Measurements from ENCODE around the gene BEST1.

The BEST1 gene

DNA sequence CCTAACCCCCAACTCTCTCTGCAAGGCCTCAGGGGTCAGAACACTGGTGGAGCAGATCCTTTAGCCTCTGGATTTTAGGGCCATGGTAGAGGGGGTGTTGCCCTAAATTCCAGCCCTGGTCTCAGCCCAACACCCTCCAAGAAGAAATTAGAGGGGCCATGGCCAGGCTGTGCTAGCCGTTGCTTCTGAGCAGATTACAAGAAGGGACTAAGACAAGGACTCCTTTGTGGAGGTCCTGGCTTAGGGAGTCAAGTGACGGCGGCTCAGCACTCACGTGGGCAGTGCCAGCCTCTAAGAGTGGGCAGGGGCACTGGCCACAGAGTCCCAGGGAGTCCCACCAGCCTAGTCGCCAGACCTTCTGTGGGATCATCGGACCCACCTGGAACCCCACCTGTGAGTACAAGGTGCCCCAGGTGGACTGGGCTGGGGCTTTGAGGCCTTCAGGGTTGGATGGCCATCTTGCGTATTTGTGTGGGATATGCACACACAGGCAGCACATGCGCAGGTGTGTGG is at the start of gene BEST1:
Gene BEST1, plus strand, starts transcription at position 317 of the 513 bp plus-strand sequence. CDS start 1,456 bp downstream, outside the sequence.
- TF ChIP-seq CEBPB (IDR thresholded peaks at IDR 0.05) = no peak
- TF ChIP-seq, protein P1, sequence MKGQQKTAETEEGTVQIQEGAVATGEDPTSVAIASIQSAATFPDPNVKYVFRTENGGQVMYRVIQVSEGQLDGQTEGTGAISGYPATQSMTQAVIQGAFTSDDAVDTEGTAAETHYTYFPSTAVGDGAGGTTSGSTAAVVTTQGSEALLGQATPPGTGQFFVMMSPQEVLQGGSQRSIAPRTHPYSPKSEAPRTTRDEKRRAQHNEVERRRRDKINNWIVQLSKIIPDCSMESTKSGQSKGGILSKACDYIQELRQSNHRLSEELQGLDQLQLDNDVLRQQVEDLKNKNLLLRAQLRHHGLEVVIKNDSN (IDR thresholded peaks at IDR 0.05) = no peak
- TF ChIP-seq TEAD4 (IDR thresholded peaks at IDR 0.05) = no peak
- TF ChIP-seq, protein P2, sequence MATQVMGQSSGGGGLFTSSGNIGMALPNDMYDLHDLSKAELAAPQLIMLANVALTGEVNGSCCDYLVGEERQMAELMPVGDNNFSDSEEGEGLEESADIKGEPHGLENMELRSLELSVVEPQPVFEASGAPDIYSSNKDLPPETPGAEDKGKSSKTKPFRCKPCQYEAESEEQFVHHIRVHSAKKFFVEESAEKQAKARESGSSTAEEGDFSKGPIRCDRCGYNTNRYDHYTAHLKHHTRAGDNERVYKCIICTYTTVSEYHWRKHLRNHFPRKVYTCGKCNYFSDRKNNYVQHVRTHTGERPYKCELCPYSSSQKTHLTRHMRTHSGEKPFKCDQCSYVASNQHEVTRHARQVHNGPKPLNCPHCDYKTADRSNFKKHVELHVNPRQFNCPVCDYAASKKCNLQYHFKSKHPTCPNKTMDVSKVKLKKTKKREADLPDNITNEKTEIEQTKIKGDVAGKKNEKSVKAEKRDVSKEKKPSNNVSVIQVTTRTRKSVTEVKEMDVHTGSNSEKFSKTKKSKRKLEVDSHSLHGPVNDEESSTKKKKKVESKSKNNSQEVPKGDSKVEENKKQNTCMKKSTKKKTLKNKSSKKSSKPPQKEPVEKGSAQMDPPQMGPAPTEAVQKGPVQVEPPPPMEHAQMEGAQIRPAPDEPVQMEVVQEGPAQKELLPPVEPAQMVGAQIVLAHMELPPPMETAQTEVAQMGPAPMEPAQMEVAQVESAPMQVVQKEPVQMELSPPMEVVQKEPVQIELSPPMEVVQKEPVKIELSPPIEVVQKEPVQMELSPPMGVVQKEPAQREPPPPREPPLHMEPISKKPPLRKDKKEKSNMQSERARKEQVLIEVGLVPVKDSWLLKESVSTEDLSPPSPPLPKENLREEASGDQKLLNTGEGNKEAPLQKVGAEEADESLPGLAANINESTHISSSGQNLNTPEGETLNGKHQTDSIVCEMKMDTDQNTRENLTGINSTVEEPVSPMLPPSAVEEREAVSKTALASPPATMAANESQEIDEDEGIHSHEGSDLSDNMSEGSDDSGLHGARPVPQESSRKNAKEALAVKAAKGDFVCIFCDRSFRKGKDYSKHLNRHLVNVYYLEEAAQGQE (IDR thresholded peaks at IDR 0.05; ENCODE audit: low read depth) = no peak
- TF ChIP-seq TCF12 (IDR thresholded peaks at IDR 0.05; ENCODE audit: low read depth) = no peak
- no peak for TF ChIP-seq RAD21 (IDR thresholded peaks at IDR 0.05; ENCODE audit: low read depth)
- TF ChIP-seq ZBTB7A (IDR thresholded peaks at IDR 0.05; ENCODE audit: low read depth) = no peak
- TF ChIP-seq YY1 (IDR thresholded peaks at IDR 0.05; ENCODE audit: low read depth) = no peak
- TF ChIP-seq NFIC (IDR thresholded peaks at IDR 0.05) = no peak
- TF ChIP-seq EP300 (IDR thresholded peaks at IDR 0.05; ENCODE audit: borderline replicate concordance) = no peak
- TF ChIP-seq TAF1 (IDR thresholded peaks at IDR 0.05; ENCODE audit: low read depth) = no peak
- no peak for TF ChIP-seq EGR1 (IDR thresholded peaks at IDR 0.05)
- TF ChIP-seq FOXM1 (IDR thresholded peaks at IDR 0.05; ENCODE audit: borderline replicate concordance, low read depth) = no peak
- no peak for TF ChIP-seq CREB1 (IDR thresholded peaks at IDR 0.05; ENCODE audit: low read depth)
- TF ChIP-seq, protein P3, sequence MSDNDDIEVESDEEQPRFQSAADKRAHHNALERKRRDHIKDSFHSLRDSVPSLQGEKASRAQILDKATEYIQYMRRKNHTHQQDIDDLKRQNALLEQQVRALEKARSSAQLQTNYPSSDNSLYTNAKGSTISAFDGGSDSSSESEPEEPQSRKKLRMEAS (IDR thresholded peaks at IDR 0.05) = no peak

DNA sequence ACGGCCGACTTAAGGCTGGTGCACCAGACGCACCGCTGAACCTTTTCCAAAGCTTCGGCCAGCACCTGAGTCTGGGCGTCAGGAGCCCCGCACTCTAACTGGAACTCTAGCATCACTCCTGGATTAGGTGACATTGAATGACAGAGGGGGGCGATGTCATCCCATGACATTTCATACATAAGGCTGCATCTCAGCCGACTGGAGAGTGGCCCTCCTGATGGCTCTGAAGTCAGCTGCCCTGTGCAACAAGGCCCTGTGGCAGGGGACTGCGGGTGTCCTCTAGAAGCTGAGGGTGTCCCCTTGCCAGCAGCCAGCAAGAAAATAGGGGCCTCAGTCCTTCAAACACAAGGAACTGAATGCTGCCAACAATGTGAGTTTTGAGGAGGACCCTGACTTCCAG is 48.8 kb upstream of the BEST1 start:
- no peak for TF ChIP-seq TCF12 (IDR thresholded peaks at IDR 0.05; ENCODE audit: low read depth)
- TF ChIP-seq, protein P1 (IDR thresholded peaks at IDR 0.05) = no peak
- no peak for TF ChIP-seq CEBPB (IDR thresholded peaks at IDR 0.05)
- no peak for TF ChIP-seq YY1 (IDR thresholded peaks at IDR 0.05; ENCODE audit: low read depth)
- TF ChIP-seq CREB1 (IDR thresholded peaks at IDR 0.05; ENCODE audit: low read depth) = no peak
- TF ChIP-seq ZBTB7A (IDR thresholded peaks at IDR 0.05; ENCODE audit: low read depth) = no peak
- no peak for TF ChIP-seq TAF1 (IDR thresholded peaks at IDR 0.05; ENCODE audit: low read depth)
- TF ChIP-seq, protein P2 (IDR thresholded peaks at IDR 0.05; ENCODE audit: low read depth) = no peak
- TF ChIP-seq FOXM1 (IDR thresholded peaks at IDR 0.05; ENCODE audit: borderline replicate concordance, low read depth) = no peak
- TF ChIP-seq, protein P3 (IDR thresholded peaks at IDR 0.05) = no peak
- TF ChIP-seq EGR1 (IDR thresholded peaks at IDR 0.05) = no peak
- no peak for TF ChIP-seq EP300 (IDR thresholded peaks at IDR 0.05; ENCODE audit: borderline replicate concordance)

DNA sequence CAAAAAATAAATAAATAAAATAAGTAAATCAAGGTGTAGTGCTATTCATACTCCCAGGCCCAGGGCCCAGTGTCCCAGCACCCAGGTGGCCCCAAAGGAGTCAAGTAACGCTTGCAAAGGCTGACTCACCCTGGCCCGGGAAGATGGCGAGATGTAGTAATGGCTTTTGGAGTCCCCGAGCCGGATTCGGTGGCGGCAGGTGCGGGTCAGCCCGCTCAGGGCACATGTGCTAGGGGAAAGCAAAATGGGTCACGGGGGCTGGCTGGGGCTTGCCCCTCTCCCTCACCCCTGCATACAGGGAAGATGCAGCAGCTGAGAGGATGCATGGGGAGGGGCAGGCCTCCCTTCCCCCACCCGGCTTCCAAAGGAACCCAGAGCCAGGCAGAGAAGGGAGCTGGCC is 47.8 kb upstream of the BEST1 start:
- TF ChIP-seq FOXM1 (IDR thresholded peaks at IDR 0.05; ENCODE audit: borderline replicate concordance, low read depth) (no peak), NFIC (IDR thresholded peaks at IDR 0.05) (no peak), CREB1 (IDR thresholded peaks at IDR 0.05; ENCODE audit: low read depth) (no peak), TEAD4 (IDR thresholded peaks at IDR 0.05) (no peak), EGR1 (IDR thresholded peaks at IDR 0.05) (no peak), TAF1 (IDR thresholded peaks at IDR 0.05; ENCODE audit: low read depth) (no peak), YY1 (IDR thresholded peaks at IDR 0.05; ENCODE audit: low read depth) (no peak), RAD21 (IDR thresholded peaks at IDR 0.05; ENCODE audit: low read depth) (no peak), ZBTB7A (IDR thresholded peaks at IDR 0.05; ENCODE audit: low read depth) (no peak), EP300 (IDR thresholded peaks at IDR 0.05; ENCODE audit: borderline replicate concordance) (no peak), TCF12 (IDR thresholded peaks at IDR 0.05; ENCODE audit: low read depth) (no peak), CEBPB (IDR thresholded peaks at IDR 0.05) (no peak)
- TF ChIP-seq, protein P2 (IDR thresholded peaks at IDR 0.05; ENCODE audit: low read depth) = no peak
- TF ChIP-seq, protein P1 (IDR thresholded peaks at IDR 0.05) = no peak
- TF ChIP-seq, protein P3 (IDR thresholded peaks at IDR 0.05) = no peak
